Adrenal gland (tissue), 12 donors: ENCODE data around the gene DCAF6. TPM values are rescaled to one million over a fixed set of nuclear protein-coding genes. Genes with fewer than 3 reads are reported as not detected.

ENCODE experiments used
- DNase-seq, 7 donors: peaks; one replicate each; pipeline ENCODE4 v3.0.0-alpha.2; 2019 to 2020
- H3K27ac ChIP-seq, 5 donors: fragments of 200-600 bp; sonication (generic) in 4 of 5; 1 replicate in 3 of 5; 2 replicates in 2 of 5; pipeline versions ENCODE4 v1.5.1 to v1.8.0; 2016 to 2020; ENCODE audit warnings: mild to moderate bottlenecking in 1 of 5
- H3K27me3 ChIP-seq: fragments of 200-600 bp; 2 replicates; pipeline ENCODE4 v1.8.0; 2021
- H3K36me3 ChIP-seq, 2 donors: fragments of 200-600 bp; replicated peaks in 1 of 2; 1 replicate in 1 of 2; 2 replicates in 1 of 2; pipeline versions ENCODE4 v1.5.1 to v1.8.0; 2018 to 2022
- H3K4me1 ChIP-seq, 2 donors: fragments of 200-600 bp; replicated peaks in 1 of 2; 1 replicate in 1 of 2; 2 replicates in 1 of 2; pipeline versions ENCODE4 v1.5.1 to v1.8.0; 2018 to 2021
- H3K4me3 ChIP-seq, 4 donors: fragments of 200-600 bp; sonication (generic) in 3 of 4; one replicate each; pipeline ENCODE4 v1.5.1; 2016 to 2018
- H3K9me3 ChIP-seq, 3 donors: fragments of 200-600 bp; sonication (generic) in 1 of 3; replicated peaks in 1 of 3; 1 replicate in 2 of 3; 2 replicates in 1 of 3; pipeline versions ENCODE4 v1.5.1 to v1.8.0; 2016 to 2021
- CTCF ChIP-seq, 6 experiments: fragments of 450-650 bp in 4 of 6; fragments of 200-600 bp in 2 of 6; sonication (generic) in 1 of 6; IDR thresholded peaks; 1 replicate in 5 of 6; 2 replicates in 1 of 6; pipeline versions ENCODE4 v1.5.1 to v1.8.0; 2016 to 2021; ENCODE audit warnings: antibody characterized with exemption in 6 of 6, mild to moderate bottlenecking in 2 of 6, moderate library complexity in 1 of 6
- POLR2A ChIP-seq, 2 donors: fragments of 450-650 bp; IDR thresholded peaks; one replicate each; pipeline ENCODE4 v1.6.1; 2017; ENCODE audit warnings: antibody characterized with exemption in 2 of 2, mild to moderate bottlenecking in 2 of 2, moderate library complexity in 1 of 2
- WGBS, 4 donors: extraction: QIAGEN DNeasy Blood & Tissue Kit in 2 of 4; methylation state at CpG; one replicate each; pipeline versions ENCODE4 v1.1.5 to v1.1.7; 2013 to 2017; 5-methylcytosine and 5-hydroxymethylcytosine counted together
- intact Hi-C, 2 donors: fragments of 100-400 bp; cut with DNase I; formaldehyde crosslinking; loops; one replicate each; pipeline versions ENCODE4 v1.14.1 to v1.15.0; 2022 to 2023
- polyA plus RNA-seq, 3 donors: library from polyadenylated mRNA; stranded (reverse); fragments of 200-250 nt in 2 of 3; fragments of 350-450 nt in 1 of 3; fragmentation: Illumina TruSeq in 1 of 3; extraction: RNeasy Lipid Tissue Mini Kit (QIAGEN cat#74804) in 1 of 3; gene quantifications; one replicate each; pipeline ENCODE4 v1.2.3, GENCODE V29; 2013 to 2014
- total RNA-seq, 9 donors: library from RNA; depleted of rRNA in 4 of 9; stranded (reverse); fragments of >200 nt in 4 of 9; fragments of 120-200 nt in 1 of 9; fragmentation: NEBNext Ultra II Directional in 1 of 9; extraction: Animal tissue kit (Norgen Biotek cat#: 25700) in 1 of 9; gene quantifications; one replicate each; pipeline versions ENCODE4 v1.1.0 to v1.2.4, GENCODE V29; 2013 to 2023
- donor health status: healthy with polysubstance abuse.
- donor health status: Bipolar disorder and iron deficiency.
- donor health status: DM: yes; HTN: yes; CAD: no.
- donor health status: DM: no; HTN: no; CAD: no.
- donor health status: DM: no; HTN: no; CAD: no.
- donor health status: DM: yes; HTN: yes; CAD: no.

The DCAF6 gene
- total and polyA plus RNA-seq, 12 donors = 46.4 to 160 (median 90.5) TPM

- Histone ChIP-seq H3K36me3 (no peaks in the 10 kb centered on the region), H3K9me3 (no peaks in the 10 kb centered on the region), H3K4me1 (peaks cover 0 to 4% of the 10 kb centered on the region in 2 donors), H3K27me3 (no peaks in the 10 kb centered on the region), H3K4me3 (no peak overlapping the region), H3K27ac (no peak overlapping the region)
- intact Hi-C loops = no loop called here
- 74 to 86% (median 85%) methylated on average over 7 to 8 of the region's 8 CpGs for WGBS, 4 donors
- TF ChIP-seq POLR2A (IDR thresholded peaks at IDR 0.05) = no peak
- TF ChIP-seq CTCF (IDR thresholded peaks at IDR 0.05) = no peak
- DNase-seq = no peak
These were observed 155.5 kb downstream of the DCAF6 start for GRCh38 chr1:168091720-168092550.

GRCh38 chr1:168092566-168093355 is 156.3 kb downstream of the DCAF6 start:
- no peak overlapping the region for H3K4me3 ChIP-seq
- no peaks in the 10 kb centered on the region for H3K9me3 ChIP-seq
- WGBS, 4 donors = 61 to 78% (median 74%) methylated on average over 11 to 16 of the region's 16 CpGs
- DNase-seq = peak in 1 of 7 donors; percentile 24
- intact Hi-C loops = no loop called here
- no peaks in the 10 kb centered on the region for H3K27me3 ChIP-seq
- TF ChIP-seq CTCF (IDR thresholded peaks at IDR 0.05) (peak in 3 of 6 experiments; percentile 16), POLR2A (IDR thresholded peaks at IDR 0.05) (no peak)
- no peak overlapping the region for H3K27ac ChIP-seq
- H3K36me3 ChIP-seq = no peaks in the 10 kb centered on the region
- H3K4me1 ChIP-seq = peaks cover 0 to 4% of the 10 kb centered on the region in 2 donors

- peaks cover 0 to 4% of the 10 kb centered on the region in 2 donors for H3K4me1 ChIP-seq
- no peaks in the 10 kb centered on the region for H3K36me3 ChIP-seq
- H3K4me3 ChIP-seq = no peak overlapping the region
- no peaks in the 10 kb centered on the region for H3K9me3 ChIP-seq
- no peak overlapping the region for H3K27ac ChIP-seq
- H3K27me3 ChIP-seq = no peaks in the 10 kb centered on the region
- TF ChIP-seq CTCF (IDR thresholded peaks at IDR 0.05) (no peak), POLR2A (IDR thresholded peaks at IDR 0.05) (no peak)
- WGBS, 4 donors = 98 to 100% (median 99%) methylated on average over 4 of the region's 4 CpGs
- no peak for DNase-seq
- intact Hi-C loops = no loop called here
These were observed 157.1 kb downstream of the DCAF6 start for GRCh38 chr1:168093616-168094015.

- Histone ChIP-seq H3K27me3 (no peaks in the 10 kb centered on the region), H3K4me3 (no peak overlapping the region), H3K36me3 (no peaks in the 10 kb centered on the region), H3K4me1 (no peaks in the 10 kb centered on the region), H3K9me3 (no peaks in the 10 kb centered on the region), H3K27ac (no peak overlapping the region)
- TF ChIP-seq POLR2A (IDR thresholded peaks at IDR 0.05) (no peak), CTCF (IDR thresholded peaks at IDR 0.05) (no peak)
- WGBS, 4 donors = 94 to 96% (median 95%) methylated on average over 6 of the region's 6 CpGs
- DNase-seq = no peak
- intact Hi-C loops = no loop called here
These were observed 159.0 kb downstream of the DCAF6 start for GRCh38 chr1:168095476-168095875.
